ENCODE data around the gene KCNJ10.

GRCh38 chr1:160093624-160094290 is 23.8 kb upstream of the KCNJ10 start:
- TF ChIP-seq CTCF (IDR thresholded peaks at IDR 0.05; ENCODE audit: insufficient read depth, low read length) (no peak), POLR2AphosphoS5 (IDR thresholded peaks at IDR 0.05; ENCODE audit: low read depth) (no peak), REST (IDR thresholded peaks at IDR 0.05; ENCODE audit: insufficient replicate concordance, low read depth) (no peak), GABPA (IDR thresholded peaks at IDR 0.05; ENCODE audit: low read depth) (no peak), SPI1 (IDR thresholded peaks at IDR 0.05; ENCODE audit: borderline replicate concordance, low read depth) (no peak)
